ENCODE results near the gene NOL7.

The NOL7 gene

GRCh38 chr6:13668291-13668928 is 53.3 kb downstream of the NOL7 start:
- DNase-seq (ENCODE audit: low read depth): no peak
- H3K4me3 ChIP-seq (ENCODE audit: low read length): no peak overlapping the region
- TF ChIP-seq CTCF (conservative IDR thresholded peaks at IDR 0.05; ENCODE audit: low read depth, low read length): no peak

GRCh38 chr6:13669476-13669875 is 54.3 kb downstream of the NOL7 start:
- H3K4me3 ChIP-seq (ENCODE audit: low read length): no peak overlapping the region
- no peak for TF ChIP-seq CTCF (conservative IDR thresholded peaks at IDR 0.05; ENCODE audit: low read depth, low read length)
- DNase-seq (ENCODE audit: low read depth): no peak

All from retinal pigment epithelial cell (primary cell).